HG03565 (cell line): ENCODE measurements around the gene SPDYE17.
"Not testable (repeated sequence)": the region's sequence is repeated elsewhere in the genome, so short reads cannot be mapped to it uniquely, and the experiment has no call there.

Experiments used
- ATAC-seq: cut with Tn5 transposase; IDR thresholded peaks from one replicate; pipeline ENCODE4 v1.9.1; 2021; ENCODE audit warnings: mild to moderate bottlenecking, moderate library complexity; ENCODE audit not compliant: unreplicated experiment

The SPDYE17 gene

GRCh38 chr7:77032261-77032660, at the start of gene SPDYE17:
TSS of gene SPDYE17 (minus strand) at chr7:77032361. CDS start at chr7:77030570, 1,791 bp downstream.
- not testable (repeated sequence) for ATAC-seq

GRCh38 chr7:77080236-77080635, 48.1 kb upstream of the SPDYE17 start:
- ATAC-seq: not testable (repeated sequence)

- not testable (repeated sequence) for ATAC-seq
Observed at GRCh38 chr7:77079624-77080023, 47.5 kb upstream of the SPDYE17 start.

GRCh38 chr7:77079112-77079511, 47.0 kb upstream of the SPDYE17 start:
- ATAC-seq: not testable (repeated sequence)

GRCh38 chr7:77077060-77077459, 44.9 kb upstream of the SPDYE17 start:
- not testable (repeated sequence) for ATAC-seq

- not testable (repeated sequence) for ATAC-seq
Observed at GRCh38 chr7:77074786-77075396, 42.7 kb upstream of the SPDYE17 start.

- ATAC-seq: not testable (repeated sequence)
Observed at GRCh38 chr7:77071108-77071507, 38.9 kb upstream of the SPDYE17 start.

GRCh38 chr7:77065869-77066268, 33.7 kb upstream of the SPDYE17 start:
- not testable (repeated sequence) for ATAC-seq

GRCh38 chr7:77063732-77064131, 31.6 kb upstream of the SPDYE17 start:
- not testable (repeated sequence) for ATAC-seq

- not testable (repeated sequence) for ATAC-seq
Observed at GRCh38 chr7:77062557-77062956, 30.4 kb upstream of the SPDYE17 start, which contains the start of gene SPDYE18. TSS of gene SPDYE18 (minus strand) at chr7:77062558. CDS start at chr7:77060512, 2,046 bp downstream.

GRCh38 chr7:77026349-77026748, 5.8 kb downstream of the SPDYE17 start:
- not testable (repeated sequence) for ATAC-seq

- not testable (repeated sequence) for ATAC-seq
Observed at GRCh38 chr7:77010074-77010680, 22.0 kb downstream of the SPDYE17 start.

GRCh38 chr7:77008000-77008399, 24.2 kb downstream of the SPDYE17 start:
- not testable (repeated sequence) for ATAC-seq

GRCh38 chr7:77006127-77007110, 25.7 kb downstream of the SPDYE17 start:
- ATAC-seq: not testable (repeated sequence)

GRCh38 chr7:77005461-77006057, 26.6 kb downstream of the SPDYE17 start:
- not testable (repeated sequence) for ATAC-seq

GRCh38 chr7:77004151-77004550, 28.0 kb downstream of the SPDYE17 start:
- not testable (repeated sequence) for ATAC-seq

GRCh38 chr7:77003241-77003640, 28.9 kb downstream of the SPDYE17 start:
- not testable (repeated sequence) for ATAC-seq

- not testable (repeated sequence) for ATAC-seq
Observed at GRCh38 chr7:77002678-77003233, 29.4 kb downstream of the SPDYE17 start.

- ATAC-seq: not testable (repeated sequence)
Observed at GRCh38 chr7:77002104-77002503, 30.1 kb downstream of the SPDYE17 start.

GRCh38 chr7:76999474-77000107, 32.6 kb downstream of the SPDYE17 start:
- ATAC-seq: not testable (repeated sequence)
